BE2C (cell line): Measurements from ENCODE around the gene SF3A1.
A peak's percentile ranks its signal among the peaks of the same experiment; 100 is the strongest.

ENCODE experiments used
- DNase-seq: peaks from one replicate; pipeline ENCODE4 v3.0.0-alpha.2; 2020
- H3K27me3 ChIP-seq: fragments of 250-450 bp; sonication (Bioruptor Pico); 2 replicates; pipeline ENCODE4 v1.5.1; 2020; ENCODE audit warnings: mild to moderate bottlenecking
- H3K36me3 ChIP-seq: fragments of 250-450 bp; sonication (Bioruptor Pico); 2 replicates; pipeline ENCODE4 v1.5.1; 2020; ENCODE audit warnings: mild to moderate bottlenecking
- H3K4me1 ChIP-seq: fragments of 250-450 bp; sonication (Bioruptor Pico); 2 replicates; pipeline ENCODE4 v1.5.1; 2020
- H3K4me3 ChIP-seq: 2 replicates; pipeline ENCODE4 v1.5.1; 2011; ENCODE audit warnings: low read depth, low read length
- H3K9me3 ChIP-seq: fragments of 250-450 bp; sonication (Bioruptor Pico); 2 replicates; pipeline ENCODE4 v1.5.1; 2020
- CTCF ChIP-seq: IDR thresholded peaks from 2 replicates; pipeline ENCODE4 v1.5.1; 2012; ENCODE audit warnings: mild to moderate bottlenecking, low read depth, low read length

The SF3A1 gene

GRCh38 chr22:30290342-30291057 is 66.2 kb downstream of the SF3A1 start:
- no peak for DNase-seq
- no peak for TF ChIP-seq CTCF
- Histone ChIP-seq H3K4me1 (peaks cover 16% of the 10 kb centered on the region), H3K27me3 (no peaks in the 10 kb centered on the region), H3K36me3 (no peaks in the 10 kb centered on the region), H3K9me3 (no peaks in the 10 kb centered on the region), H3K4me3 (no peak overlapping the region)

GRCh38 chr22:30289980-30290313 is 66.7 kb downstream of the SF3A1 start:
- no peaks in the 10 kb centered on the region for H3K27me3 ChIP-seq
- H3K36me3 ChIP-seq, result no peaks in the 10 kb centered on the region
- H3K9me3 ChIP-seq, result no peaks in the 10 kb centered on the region
- no peak for DNase-seq
- no peak for TF ChIP-seq CTCF
- peak overlapping the region; percentile 38 for H3K4me3 ChIP-seq
- peaks cover 16% of the 10 kb centered on the region for H3K4me1 ChIP-seq

GRCh38 chr22:30289141-30289979 is 67.3 kb downstream of the SF3A1 start, which contains the start of gene CASTOR1:
Gene CASTOR1 (minus strand): TSS chr22:30289505. CDS start chr22:30289497, 8 bp downstream.
- H3K4me3 ChIP-seq, result peak within 1 kb of the TSS; percentile 63
- no peaks in the 10 kb centered on the region for H3K9me3 ChIP-seq
- no peaks in the 10 kb centered on the region for H3K36me3 ChIP-seq
- no peaks in the 10 kb centered on the region for H3K27me3 ChIP-seq
- peak; percentile 99 for DNase-seq
- peaks cover 16% of the 10 kb centered on the region for H3K4me1 ChIP-seq
- no peak for TF ChIP-seq CTCF

GRCh38 chr22:30288419-30289140 is 68.1 kb downstream of the SF3A1 start:
- Histone ChIP-seq H3K9me3 (no peaks in the 10 kb centered on the region), H3K4me1 (peaks cover 16% of the 10 kb centered on the region), H3K36me3 (no peaks in the 10 kb centered on the region), H3K4me3 (peak overlapping the region; percentile 63), H3K27me3 (no peaks in the 10 kb centered on the region)
- DNase-seq, result no peak
- TF ChIP-seq CTCF, result no peak

GRCh38 chr22:30287648-30288418 is 68.9 kb downstream of the SF3A1 start:
- TF ChIP-seq CTCF, result peak; percentile 76
- Histone ChIP-seq H3K27me3 (no peaks in the 10 kb centered on the region), H3K4me3 (no peak overlapping the region), H3K9me3 (no peaks in the 10 kb centered on the region), H3K36me3 (no peaks in the 10 kb centered on the region), H3K4me1 (peaks cover 16% of the 10 kb centered on the region)
- DNase-seq, result peak; percentile 84
